Progenitor cell of endocrine pancreas (in vitro differentiated cells): ENCODE data around the gene MPRIP. TPM values are rescaled to one million over a fixed set of nuclear protein-coding genes. Genes with fewer than 3 reads are reported as not detected.

Source experiments
- DNase-seq: peaks from one replicate; pipeline ENCODE4 v3.0.0; 2021; ENCODE audit warnings: low spot score; ENCODE audit not compliant: unreplicated experiment
- H3K27ac Mint-ChIP-seq: 2 replicates; pipeline ENCODE4 v1.8.0; 2021; ENCODE audit warnings: mild to moderate bottlenecking, moderate library complexity, mixed read lengths
- H3K27me3 Mint-ChIP-seq: 2 replicates; pipeline ENCODE4 v1.8.0; 2021; ENCODE audit warnings: mixed read lengths
- H3K36me3 Mint-ChIP-seq: 2 replicates; pipeline ENCODE4 v1.8.0; 2022; ENCODE audit warnings: mixed read lengths; ENCODE audit not compliant: insufficient read depth
- H3K4me1 Mint-ChIP-seq: 2 replicates; pipeline ENCODE4 v1.8.0; 2021; ENCODE audit warnings: low read depth, mixed read lengths
- H3K4me3 Mint-ChIP-seq: 2 replicates; pipeline ENCODE4 v1.8.0; 2021; ENCODE audit warnings: low read depth, mild to moderate bottlenecking, moderate library complexity, mixed read lengths
- H3K9me3 Mint-ChIP-seq: 2 replicates; pipeline ENCODE4 v1.8.0; 2021; ENCODE audit warnings: low read depth, mixed read lengths
- CTCF ChIP-seq: fragments of 200-600 bp; sonication (generic); IDR thresholded peaks from one replicate; pipeline ENCODE4 v1.5.0; 2021; ENCODE audit warnings: antibody characterized with exemption, mild to moderate bottlenecking; ENCODE audit not compliant: unreplicated experiment
- total RNA-seq: library from RNA; stranded (reverse); gene quantifications from 2 replicates; pipeline ENCODE4 v1.2.1, GENCODE V29; 2021

MPRIP gene
- total RNA-seq, 1 donor from 2014 or later, result 195 TPM

GRCh38 chr17:17137731-17138585 is 95.7 kb downstream of the MPRIP start:
- TF ChIP-seq CTCF, result no peak
- H3K36me3 Mint-ChIP-seq, result peaks cover 8% of the 10 kb centered on the region
- no peak overlapping the region for H3K27ac Mint-ChIP-seq
- H3K4me3 Mint-ChIP-seq, result no peak overlapping the region
- H3K4me1 Mint-ChIP-seq, result no peaks in the 10 kb centered on the region
- H3K27me3 Mint-ChIP-seq, result no peaks in the 10 kb centered on the region
- DNase-seq, result no peak
- H3K9me3 Mint-ChIP-seq, result no peaks in the 10 kb centered on the region

DNA sequence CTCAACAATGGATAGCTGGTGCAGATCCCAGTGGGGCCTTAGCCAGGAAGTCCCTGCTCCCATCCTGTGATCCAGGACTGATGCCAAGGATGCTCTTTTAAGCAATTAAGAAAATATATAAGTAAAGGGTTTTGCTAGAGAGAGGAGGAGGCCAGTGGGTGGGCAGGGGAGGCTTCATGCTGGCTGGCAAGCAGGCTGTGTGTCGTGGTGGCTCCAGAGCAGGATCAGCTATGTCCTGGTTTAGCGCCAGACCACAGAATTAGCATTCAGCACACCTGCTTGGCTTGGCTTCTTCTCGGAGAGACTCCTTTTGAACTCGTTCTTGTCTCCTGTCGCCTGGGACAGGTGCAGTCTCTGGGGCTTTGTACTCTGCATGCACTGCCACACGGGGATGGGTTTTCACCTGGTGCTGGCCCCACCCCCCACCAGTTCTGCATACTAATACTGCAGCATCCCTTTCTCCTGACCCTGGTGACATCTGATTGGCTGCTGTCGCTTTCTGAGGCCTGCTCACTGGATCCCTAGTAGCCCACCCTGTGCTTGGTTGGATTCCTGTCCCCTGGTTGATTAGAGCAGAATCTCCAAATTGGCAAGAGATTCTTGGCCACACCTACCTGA is 97.8 kb downstream of the MPRIP start:
- H3K4me1 Mint-ChIP-seq, result no peaks in the 10 kb centered on the region
- TF ChIP-seq CTCF, result no peak
- peaks cover 10% of the 10 kb centered on the region for H3K36me3 Mint-ChIP-seq
- DNase-seq, result no peak
- H3K4me3 Mint-ChIP-seq, result no peak overlapping the region
- H3K27me3 Mint-ChIP-seq, result no peaks in the 10 kb centered on the region
- H3K27ac Mint-ChIP-seq, result no peak overlapping the region
- H3K9me3 Mint-ChIP-seq, result no peaks in the 10 kb centered on the region

DNA sequence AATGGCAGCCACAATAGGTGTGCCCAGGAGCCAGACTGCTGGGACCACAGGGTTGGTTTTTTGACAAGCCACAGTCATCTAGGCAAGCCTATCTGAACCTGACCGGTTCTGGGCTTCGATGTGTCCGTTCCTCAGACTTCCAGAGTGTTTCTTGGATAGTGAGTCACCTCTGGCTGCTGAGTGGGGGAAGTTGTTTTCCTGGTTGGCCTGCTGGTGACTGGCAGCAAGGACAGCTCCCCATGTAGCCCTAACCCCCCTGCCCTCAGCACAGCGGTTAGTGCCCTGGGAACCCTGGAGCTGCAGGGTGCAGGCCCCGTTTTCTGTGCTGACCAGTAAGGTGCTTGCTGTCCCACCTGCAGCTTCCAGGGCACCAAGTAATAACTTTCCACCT is 98.3 kb downstream of the MPRIP start:
- no peaks in the 10 kb centered on the region for H3K9me3 Mint-ChIP-seq
- TF ChIP-seq CTCF, result no peak
- H3K27ac Mint-ChIP-seq, result no peak overlapping the region
- no peaks in the 10 kb centered on the region for H3K4me1 Mint-ChIP-seq
- no peak for DNase-seq
- no peaks in the 10 kb centered on the region for H3K27me3 Mint-ChIP-seq
- H3K4me3 Mint-ChIP-seq, result no peak overlapping the region
- peaks cover 12% of the 10 kb centered on the region for H3K36me3 Mint-ChIP-seq

- Mint-ChIP-seq H3K4me1 (no peaks in the 10 kb centered on the region), H3K9me3 (no peaks in the 10 kb centered on the region), H3K4me3 (no peak overlapping the region), H3K27me3 (no peaks in the 10 kb centered on the region), H3K27ac (peak overlapping the region; percentile 37), H3K36me3 (peaks cover 12% of the 10 kb centered on the region)
- TF ChIP-seq CTCF, result no peak
- no peak for DNase-seq
These were observed 99.0 kb downstream of the MPRIP start for GRCh38 chr17:17141279-17141678.

- H3K4me1 Mint-ChIP-seq, result no peaks in the 10 kb centered on the region
- peak overlapping the region; percentile 37 for H3K27ac Mint-ChIP-seq
- no peak for DNase-seq
- no peaks in the 10 kb centered on the region for H3K27me3 Mint-ChIP-seq
- no peak overlapping the region for H3K4me3 Mint-ChIP-seq
- peak; percentile 72 for TF ChIP-seq CTCF
- H3K9me3 Mint-ChIP-seq, result no peaks in the 10 kb centered on the region
- peaks cover 15% of the 10 kb centered on the region for H3K36me3 Mint-ChIP-seq
These were observed 99.7 kb downstream of the MPRIP start for GRCh38 chr17:17141860-17142552.
